ENCODE data around the gene MBOAT2.

MBOAT2 gene

GRCh38 chr2:8923183-8923582, 80.3 kb downstream of the MBOAT2 start:
- no peak for DNase-seq (ENCODE audit: low spot score)
- peaks cover 0 to 4% of the 10 kb centered on the region in 2 donors for H3K9me3 ChIP-seq (replicated peaks in 1 of 2; ENCODE audit: control insufficient read depth in 2 of 2, insufficient read depth in 1 of 2, low read depth in 1 of 2, low read length in 2 of 2)
- H3K4me3 ChIP-seq (ENCODE audit: low read length in 2 of 2): no peak overlapping the region
- H2AK5ac ChIP-seq (ENCODE audit: low read depth, low read length): no peak overlapping the region
- no peak overlapping the region for H3K27ac ChIP-seq (replicated peaks; ENCODE audit: low read length)
- H3K18ac ChIP-seq (ENCODE audit: low read length): no peak overlapping the region
- H2AFZ ChIP-seq (ENCODE audit: low read length): no peak overlapping the region
- H3K36me3 ChIP-seq (replicated peaks in 1 of 2; ENCODE audit: control insufficient read depth in 2 of 2, insufficient read depth in 2 of 2, low read length in 2 of 2): no peaks in the 10 kb centered on the region
- no peak overlapping the region for H4K91ac ChIP-seq (ENCODE audit: low read depth, low read length, poor library complexity)
- H2BK12ac ChIP-seq (ENCODE audit: low read length): no peak overlapping the region
- H3K4me1 ChIP-seq (ENCODE audit: control insufficient read depth in 2 of 2, insufficient read depth in 1 of 2, low read depth in 1 of 2, low read length in 2 of 2): peaks cover 9 to 14% of the 10 kb centered on the region in 2 donors
- no peak overlapping the region for H3K23ac ChIP-seq (ENCODE audit: low read depth, low read length, poor library complexity)
- no peak overlapping the region for H2BK120ac ChIP-seq (ENCODE audit: low read depth, low read length)
- no peak overlapping the region for H3K9ac ChIP-seq (ENCODE audit: low read depth, low read length, poor library complexity)
- no peak overlapping the region for H3K4me2 ChIP-seq (ENCODE audit: insufficient read depth, low read length, poor library complexity, severe bottlenecking)
- H2BK5ac ChIP-seq (ENCODE audit: low read length): no peak overlapping the region
- no peaks in the 10 kb centered on the region for H3K79me1 ChIP-seq (ENCODE audit: low read depth, low read length)
- H3K14ac ChIP-seq (ENCODE audit: low read length): no peak overlapping the region
- H4K8ac ChIP-seq (ENCODE audit: low read depth, low read length): no peak overlapping the region
- no CpG with 5 or more reads among the region's 1 CpG for WGBS, 2 donors (ENCODE audit: extremely low coverage in 2 of 2, insufficient read length in 2 of 2, insufficient replicate concordance in 1 of 2)
- H2BK15ac ChIP-seq (ENCODE audit: low read length): no peak overlapping the region
- H3K27me3 ChIP-seq (ENCODE audit: control insufficient read depth in 3 of 3, insufficient read depth in 3 of 3, low read depth in 1 of 3, low read length in 3 of 3): no peaks in the 10 kb centered on the region
- H3K4ac ChIP-seq (ENCODE audit: low read length): no peak overlapping the region

GRCh38 chr2:8922431-8922830, 81.1 kb downstream of the MBOAT2 start:
- Histone ChIP-seq H3K4ac (ENCODE audit: low read length) (no peak overlapping the region), H3K27ac (replicated peaks; ENCODE audit: low read length) (no peak overlapping the region), H3K18ac (ENCODE audit: low read length) (no peak overlapping the region), H3K9ac (ENCODE audit: low read depth, low read length, poor library complexity) (no peak overlapping the region), H3K4me1 (ENCODE audit: control insufficient read depth in 2 of 2, insufficient read depth in 1 of 2, low read depth in 1 of 2, low read length in 2 of 2) (peaks cover 9 to 12% of the 10 kb centered on the region in 2 donors), H4K8ac (ENCODE audit: low read depth, low read length) (no peak overlapping the region), H3K79me1 (ENCODE audit: low read depth, low read length) (no peaks in the 10 kb centered on the region), H2BK120ac (ENCODE audit: low read depth, low read length) (no peak overlapping the region), H3K14ac (ENCODE audit: low read length) (no peak overlapping the region), H3K23ac (ENCODE audit: low read depth, low read length, poor library complexity) (no peak overlapping the region), H2BK5ac (ENCODE audit: low read length) (no peak overlapping the region), H2BK12ac (ENCODE audit: low read length) (no peak overlapping the region), H4K91ac (ENCODE audit: low read depth, low read length, poor library complexity) (no peak overlapping the region), H2AFZ (ENCODE audit: low read length) (no peak overlapping the region), H3K36me3 (replicated peaks in 1 of 2; ENCODE audit: control insufficient read depth in 2 of 2, insufficient read depth in 2 of 2, low read length in 2 of 2) (no peaks in the 10 kb centered on the region), H2BK15ac (ENCODE audit: low read length) (no peak overlapping the region), H3K27me3 (ENCODE audit: control insufficient read depth in 3 of 3, insufficient read depth in 3 of 3, low read depth in 1 of 3, low read length in 3 of 3) (no peaks in the 10 kb centered on the region), H3K4me3 (ENCODE audit: low read length in 2 of 2) (no peak overlapping the region), H2AK5ac (ENCODE audit: low read depth, low read length) (no peak overlapping the region), H3K9me3 (replicated peaks in 1 of 2; ENCODE audit: control insufficient read depth in 2 of 2, insufficient read depth in 1 of 2, low read depth in 1 of 2, low read length in 2 of 2) (peaks cover 0 to 4% of the 10 kb centered on the region in 2 donors), H3K4me2 (ENCODE audit: insufficient read depth, low read length, poor library complexity, severe bottlenecking) (no peak overlapping the region)
- DNase-seq (ENCODE audit: low spot score): no peak
- no CpG with 5 or more reads among the region's 3 CpGs for WGBS, 2 donors (ENCODE audit: extremely low coverage in 2 of 2, insufficient read length in 2 of 2, insufficient replicate concordance in 1 of 2)

GRCh38 chr2:8918412-8918811, 85.1 kb downstream of the MBOAT2 start:
- no CpG with 5 or more reads among the region's 1 CpG for WGBS, 2 donors (ENCODE audit: extremely low coverage in 2 of 2, insufficient read length in 2 of 2, insufficient replicate concordance in 1 of 2)
- Histone ChIP-seq H2BK120ac (ENCODE audit: low read depth, low read length) (no peak overlapping the region), H3K14ac (ENCODE audit: low read length) (no peak overlapping the region), H3K9ac (ENCODE audit: low read depth, low read length, poor library complexity) (no peak overlapping the region), H3K27me3 (ENCODE audit: control insufficient read depth in 3 of 3, insufficient read depth in 3 of 3, low read depth in 1 of 3, low read length in 3 of 3) (no peaks in the 10 kb centered on the region), H3K23ac (ENCODE audit: low read depth, low read length, poor library complexity) (no peak overlapping the region), H2AK5ac (ENCODE audit: low read depth, low read length) (no peak overlapping the region), H2BK15ac (ENCODE audit: low read length) (no peak overlapping the region), H3K18ac (ENCODE audit: low read length) (no peak overlapping the region), H3K4me1 (ENCODE audit: control insufficient read depth in 2 of 2, insufficient read depth in 1 of 2, low read depth in 1 of 2, low read length in 2 of 2) (no peaks in the 10 kb centered on the region), H4K91ac (ENCODE audit: low read depth, low read length, poor library complexity) (no peak overlapping the region), H3K79me1 (ENCODE audit: low read depth, low read length) (no peaks in the 10 kb centered on the region), H3K27ac (replicated peaks; ENCODE audit: low read length) (no peak overlapping the region), H2BK5ac (ENCODE audit: low read length) (no peak overlapping the region), H4K8ac (ENCODE audit: low read depth, low read length) (no peak overlapping the region), H3K4me2 (ENCODE audit: insufficient read depth, low read length, poor library complexity, severe bottlenecking) (no peak overlapping the region), H2BK12ac (ENCODE audit: low read length) (no peak overlapping the region), H3K4me3 (ENCODE audit: low read length in 2 of 2) (no peak overlapping the region), H2AFZ (ENCODE audit: low read length) (no peak overlapping the region), H3K4ac (ENCODE audit: low read length) (no peak overlapping the region), H3K9me3 (replicated peaks in 1 of 2; ENCODE audit: control insufficient read depth in 2 of 2, insufficient read depth in 1 of 2, low read depth in 1 of 2, low read length in 2 of 2) (peaks cover 0 to 4% of the 10 kb centered on the region in 2 donors), H3K36me3 (replicated peaks in 1 of 2; ENCODE audit: control insufficient read depth in 2 of 2, insufficient read depth in 2 of 2, low read length in 2 of 2) (no peaks in the 10 kb centered on the region)
- no peak for DNase-seq (ENCODE audit: low spot score)

GRCh38 chr2:8915941-8916340, 87.5 kb downstream of the MBOAT2 start:
- H3K9me3 ChIP-seq (replicated peaks in 1 of 2; ENCODE audit: control insufficient read depth in 2 of 2, insufficient read depth in 1 of 2, low read depth in 1 of 2, low read length in 2 of 2): peaks cover 6 to 7% of the 10 kb centered on the region in 2 donors
- no peak overlapping the region for H3K4me2 ChIP-seq (ENCODE audit: insufficient read depth, low read length, poor library complexity, severe bottlenecking)
- no peak overlapping the region for H3K4ac ChIP-seq (ENCODE audit: low read length)
- no CpG with 5 or more reads among the region's 4 CpGs for WGBS, 2 donors (ENCODE audit: extremely low coverage in 2 of 2, insufficient read length in 2 of 2, insufficient replicate concordance in 1 of 2)
- no peaks in the 10 kb centered on the region for H3K27me3 ChIP-seq (ENCODE audit: control insufficient read depth in 3 of 3, insufficient read depth in 3 of 3, low read depth in 1 of 3, low read length in 3 of 3)
- H2BK120ac ChIP-seq (ENCODE audit: low read depth, low read length): no peak overlapping the region
- H3K4me3 ChIP-seq (ENCODE audit: low read length in 2 of 2): no peak overlapping the region
- no peak for DNase-seq (ENCODE audit: low spot score)
- H2AFZ ChIP-seq (ENCODE audit: low read length): no peak overlapping the region
- no peak overlapping the region for H2AK5ac ChIP-seq (ENCODE audit: low read depth, low read length)
- H2BK12ac ChIP-seq (ENCODE audit: low read length): no peak overlapping the region
- no peaks in the 10 kb centered on the region for H3K79me1 ChIP-seq (ENCODE audit: low read depth, low read length)
- no peaks in the 10 kb centered on the region for H3K4me1 ChIP-seq (ENCODE audit: control insufficient read depth in 2 of 2, insufficient read depth in 1 of 2, low read depth in 1 of 2, low read length in 2 of 2)
- no peak overlapping the region for H3K18ac ChIP-seq (ENCODE audit: low read length)
- H2BK15ac ChIP-seq (ENCODE audit: low read length): no peak overlapping the region
- H3K36me3 ChIP-seq (replicated peaks in 1 of 2; ENCODE audit: control insufficient read depth in 2 of 2, insufficient read depth in 2 of 2, low read length in 2 of 2): peaks cover 0 to 2% of the 10 kb centered on the region in 2 donors
- no peak overlapping the region for H3K23ac ChIP-seq (ENCODE audit: low read depth, low read length, poor library complexity)
- no peak overlapping the region for H3K14ac ChIP-seq (ENCODE audit: low read length)
- H3K9ac ChIP-seq (ENCODE audit: low read depth, low read length, poor library complexity): no peak overlapping the region
- H3K27ac ChIP-seq (replicated peaks; ENCODE audit: low read length): no peak overlapping the region
- no peak overlapping the region for H2BK5ac ChIP-seq (ENCODE audit: low read length)
- H4K91ac ChIP-seq (ENCODE audit: low read depth, low read length, poor library complexity): no peak overlapping the region
- H4K8ac ChIP-seq (ENCODE audit: low read depth, low read length): no peak overlapping the region

All from neuronal stem cell (in vitro differentiated cells).